Skeletal muscle tissue (tissue), 4 donors: ENCODE measurements around the gene NSUN3. TPM values are rescaled to one million over a fixed set of nuclear protein-coding genes. Genes with fewer than 3 reads are reported as not detected.
"Not testable (repeated sequence)": the region's sequence is repeated elsewhere in the genome, so short reads cannot be mapped to it uniquely, and the experiment has no call there.

Source experiments
- H3K27ac ChIP-seq: one replicate; pipeline ENCODE4 v1.7.0; 2013; ENCODE audit warnings: mild to moderate bottlenecking, low read depth, low read length, inconsistent platforms
- H3K27me3 ChIP-seq, 3 donors: one replicate each; pipeline ENCODE4 v1.7.0; 2013; ENCODE audit warnings: low read length in 3 of 3; ENCODE audit not compliant: control insufficient read depth in 3 of 3, insufficient read depth in 3 of 3
- H3K36me3 ChIP-seq, 3 donors: one replicate each; pipeline ENCODE4 v1.7.0; 2013; ENCODE audit warnings: low read length in 3 of 3; ENCODE audit not compliant: control insufficient read depth in 3 of 3, insufficient read depth in 3 of 3
- H3K4me1 ChIP-seq, 3 donors: one replicate each; pipeline ENCODE4 v1.7.0; 2013; ENCODE audit warnings: low read length in 3 of 3, mild to moderate bottlenecking in 3 of 3; ENCODE audit not compliant: control insufficient read depth in 3 of 3, insufficient read depth in 3 of 3
- H3K4me3 ChIP-seq, 3 donors: one replicate each; pipeline ENCODE4 v1.7.0; 2013; ENCODE audit warnings: low read length in 3 of 3
- H3K9ac ChIP-seq, 3 donors: one replicate each; pipeline ENCODE4 v1.7.0; 2013; ENCODE audit warnings: low read length in 3 of 3, mild to moderate bottlenecking in 3 of 3, moderate library complexity in 2 of 3, low read depth in 1 of 3
- H3K9me3 ChIP-seq, 3 donors: one replicate each; pipeline ENCODE4 v1.7.0; 2013; ENCODE audit warnings: low read length in 3 of 3; ENCODE audit not compliant: control insufficient read depth in 3 of 3
- total RNA-seq: library from RNA; depleted of rRNA; stranded (reverse); fragments of >200 nt; gene quantifications from one replicate; pipeline ENCODE4 v1.2.3, GENCODE V29; 2014
- donor health status: Osteomylitis.

NSUN3 gene
- total RNA-seq, 1 donor from 2014 or later: 17.2 TPM

DNA sequence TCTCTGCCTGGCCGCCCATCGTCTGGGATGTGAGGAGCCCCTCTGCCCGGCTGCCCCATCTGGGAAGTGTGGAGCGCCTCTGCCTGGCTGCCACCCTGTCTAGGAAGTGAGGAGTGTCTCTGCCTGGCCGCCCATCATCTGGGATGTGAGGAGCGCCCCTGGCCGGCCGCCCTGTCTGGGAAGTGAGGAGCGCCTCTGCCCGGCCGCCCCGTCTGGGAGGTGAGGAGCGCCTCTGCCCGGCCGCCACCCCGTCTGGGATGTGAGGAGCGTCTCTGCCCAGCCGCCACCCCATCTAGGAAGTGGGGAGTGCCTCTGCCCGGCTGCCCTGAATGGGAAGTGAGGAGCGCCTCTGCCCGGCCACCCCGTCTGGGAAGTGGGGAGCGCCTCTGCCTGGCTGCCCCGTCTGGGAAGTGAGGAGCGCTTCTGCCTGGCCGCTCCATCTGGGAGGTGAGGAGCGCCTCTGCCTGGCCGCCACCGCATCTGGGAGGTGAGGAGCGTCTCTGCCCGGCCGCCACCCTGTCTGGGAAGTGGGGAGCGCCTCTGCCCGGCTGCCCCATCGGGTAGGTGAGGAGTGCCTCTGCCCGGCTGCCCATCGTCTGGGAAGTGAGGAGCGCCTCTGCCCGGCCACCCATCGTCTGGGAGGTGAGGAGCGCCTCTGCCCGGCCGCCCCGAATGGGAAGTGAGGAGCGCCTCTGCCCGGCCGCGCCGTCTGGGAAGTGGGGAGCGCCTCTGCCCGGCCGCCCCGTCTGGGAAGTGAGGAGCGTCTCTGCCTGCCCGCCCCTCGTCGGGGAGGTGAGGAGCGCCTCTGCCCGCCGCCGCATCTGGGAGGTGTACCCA is 18.5 kb upstream of the NSUN3 start:
- H3K27ac ChIP-seq, H3K27me3 ChIP-seq, H3K4me1 ChIP-seq, H3K9me3 ChIP-seq, H3K36me3 ChIP-seq, H3K4me3 ChIP-seq, H3K9ac ChIP-seq: not testable (repeated sequence)

DNA sequence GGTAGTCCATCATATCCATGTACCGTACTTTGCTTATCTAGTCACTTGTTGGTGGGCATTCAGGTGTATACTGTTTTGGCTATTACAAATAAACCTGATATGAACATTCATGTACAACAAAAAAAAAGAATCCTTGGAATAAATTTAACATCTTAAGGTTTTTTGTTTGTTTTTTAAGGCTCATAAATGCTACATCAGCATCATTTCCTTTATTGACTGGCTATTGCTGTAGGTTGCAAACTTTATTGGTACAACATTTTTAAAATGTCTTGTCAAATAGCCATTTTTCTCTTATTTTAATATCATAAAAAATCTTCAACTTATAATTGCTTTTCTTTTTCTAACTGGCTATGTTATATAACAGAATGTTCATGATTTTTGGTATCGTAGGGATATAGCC is 16.3 kb upstream of the NSUN3 start:
- no peaks in the 10 kb centered on the region for H3K9me3 ChIP-seq
- no peak overlapping the region for H3K27ac ChIP-seq
- no peak overlapping the region for H3K9ac ChIP-seq
- no peaks in the 10 kb centered on the region for H3K27me3 ChIP-seq
- H3K4me1 ChIP-seq: no peaks in the 10 kb centered on the region
- no peak overlapping the region for H3K4me3 ChIP-seq
- H3K36me3 ChIP-seq: no peaks in the 10 kb centered on the region

DNA sequence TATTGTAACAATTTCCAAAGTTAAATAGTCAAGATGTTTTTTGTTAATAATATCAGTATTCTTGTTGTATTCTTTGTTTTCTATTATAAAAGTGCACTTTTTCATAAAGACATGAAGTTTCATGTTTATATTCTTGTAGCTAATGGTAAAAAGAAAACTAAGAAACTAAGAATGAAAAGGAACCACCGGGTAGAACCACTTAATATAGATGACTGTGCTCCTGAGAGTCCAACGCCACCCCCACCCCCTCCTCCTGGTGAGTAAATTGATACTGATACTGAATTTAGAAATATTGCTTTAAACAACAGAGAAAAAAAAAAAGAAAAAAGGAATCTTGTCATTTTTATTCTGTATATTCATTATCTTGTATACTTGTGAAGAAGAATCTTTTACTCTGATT is 13.6 kb upstream of the NSUN3 start:
- H3K9me3 ChIP-seq: no peaks in the 10 kb centered on the region
- H3K9ac ChIP-seq: no peak overlapping the region
- H3K4me3 ChIP-seq: no peak overlapping the region
- H3K27ac ChIP-seq: no peak overlapping the region
- no peaks in the 10 kb centered on the region for H3K36me3 ChIP-seq
- H3K4me1 ChIP-seq: no peaks in the 10 kb centered on the region
- H3K27me3 ChIP-seq: no peaks in the 10 kb centered on the region

DNA sequence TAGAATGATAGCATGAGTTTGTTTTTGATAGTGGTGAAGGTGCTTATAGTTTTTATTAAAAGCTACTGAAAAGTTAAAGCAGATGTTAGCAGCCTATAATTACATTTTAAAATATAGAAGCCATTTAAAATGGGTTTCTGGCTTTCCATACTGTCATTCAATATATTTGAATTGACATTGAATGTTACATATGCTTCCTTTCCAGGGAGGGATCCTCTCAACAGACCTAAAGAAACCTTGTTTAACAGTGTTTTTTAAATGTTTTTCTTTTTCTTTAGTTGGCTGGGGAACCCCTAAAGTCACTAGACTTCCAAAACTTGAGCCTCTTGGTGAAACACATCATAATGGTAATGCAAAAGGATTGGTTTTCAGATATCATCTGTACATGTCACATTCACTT is 12.3 kb upstream of the NSUN3 start:
- Histone ChIP-seq H3K36me3 (no peaks in the 10 kb centered on the region), H3K9me3 (no peaks in the 10 kb centered on the region), H3K9ac (no peak overlapping the region), H3K4me1 (no peaks in the 10 kb centered on the region), H3K27me3 (no peaks in the 10 kb centered on the region), H3K27ac (no peak overlapping the region), H3K4me3 (no peak overlapping the region)

DNA sequence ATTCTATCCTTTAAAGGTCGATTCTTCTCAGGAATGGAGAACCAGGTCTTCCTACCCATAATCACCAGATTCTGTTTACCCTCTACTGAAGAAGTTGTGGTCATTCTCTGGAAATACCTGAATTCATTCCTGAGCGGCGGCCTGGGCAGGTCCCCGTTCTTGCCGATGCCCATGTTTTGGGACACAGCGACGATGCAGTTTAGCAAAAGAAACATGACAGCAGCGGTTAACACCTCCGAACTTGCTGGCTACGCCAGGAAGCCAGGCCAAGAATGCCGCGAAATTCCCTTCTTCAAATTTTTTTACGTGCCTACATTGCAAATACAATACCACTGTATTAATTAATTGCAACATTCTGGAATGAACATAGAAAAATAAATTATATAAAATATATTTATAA is 1.6 kb upstream of the NSUN3 start:
- Histone ChIP-seq H3K4me3 (no peak overlapping the region), H3K4me1 (peaks cover 3 to 12% (median 11%) of the 10 kb centered on the region in 3 donors), H3K9ac (no peak overlapping the region), H3K9me3 (no peaks in the 10 kb centered on the region), H3K27ac (no peak overlapping the region), H3K36me3 (peaks cover 0 to 5% (median 0%) of the 10 kb centered on the region in 3 donors), H3K27me3 (no peaks in the 10 kb centered on the region)

DNA sequence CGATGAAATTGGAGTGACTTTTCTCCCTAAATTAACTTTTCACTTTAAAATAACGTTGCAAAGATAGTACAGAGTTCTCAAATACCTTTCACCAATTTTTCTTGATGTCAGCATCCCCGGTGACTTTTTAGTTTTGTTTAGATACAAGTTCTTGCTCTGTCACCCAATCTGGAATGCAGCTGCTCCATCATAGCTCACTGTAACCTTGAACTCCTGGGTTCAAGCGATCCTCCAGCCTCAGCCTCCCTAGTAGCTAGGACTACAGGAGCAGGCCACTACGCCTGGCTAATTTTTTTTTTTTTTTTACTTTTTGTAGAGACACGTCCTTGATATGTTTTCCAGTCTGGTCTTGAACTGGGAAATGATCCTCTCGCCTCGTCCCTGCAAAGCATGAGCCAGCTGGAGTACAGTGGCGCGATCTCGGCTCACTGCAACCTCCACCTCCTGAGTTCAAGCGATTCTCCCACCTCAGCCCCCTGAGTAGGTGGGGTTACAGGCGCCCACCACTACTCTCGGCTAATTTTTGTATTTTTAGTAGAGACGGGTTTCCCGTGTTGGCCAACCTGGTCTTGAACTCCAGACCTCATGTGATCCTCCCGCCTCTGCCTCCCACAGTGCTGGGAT is 747 bp downstream of the NSUN3 start:
- Histone ChIP-seq H3K4me1 (peaks cover 3 to 12% (median 11%) of the 10 kb centered on the region in 3 donors), H3K27ac (peak overlapping the region; percentile 87), H3K4me3 (peak overlapping the region; percentile 89 to 91 (median 89)), H3K9me3 (no peaks in the 10 kb centered on the region), H3K36me3 (peaks cover 0 to 11% (median 10%) of the 10 kb centered on the region in 3 donors), H3K9ac (peak overlapping the region; percentile 84 to 89 (median 88)), H3K27me3 (no peaks in the 10 kb centered on the region)

DNA sequence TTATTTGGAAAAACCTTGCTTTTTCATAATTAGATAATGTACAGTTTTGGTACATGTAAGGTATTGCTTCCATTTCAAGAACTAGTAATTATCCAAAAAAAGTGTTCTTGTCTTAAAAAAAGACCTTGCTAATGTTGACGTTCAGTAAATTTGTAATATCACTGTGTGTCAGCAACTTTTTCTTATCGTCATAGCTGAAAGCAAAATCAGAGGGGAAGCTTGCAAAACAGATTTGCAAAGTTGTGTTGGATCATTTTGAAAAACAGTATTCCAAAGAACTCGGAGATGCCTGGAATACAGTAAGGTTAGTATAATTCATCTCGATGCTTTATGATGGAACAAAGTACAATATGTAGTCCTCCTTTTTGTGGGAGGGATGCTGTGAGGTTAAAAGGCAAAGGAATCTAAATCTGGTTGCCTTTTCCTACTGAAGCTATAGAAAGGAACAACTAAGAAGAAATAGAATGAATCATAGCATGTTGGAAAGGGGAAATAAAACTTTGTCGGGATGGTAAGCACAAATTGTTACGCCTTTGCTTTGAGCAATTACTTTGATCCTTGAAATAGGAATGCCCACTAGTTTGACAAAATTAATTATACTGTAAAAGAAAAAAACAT is 1.5 kb downstream of the NSUN3 start:
- H3K9me3 ChIP-seq: no peaks in the 10 kb centered on the region
- peaks cover 0 to 11% (median 10%) of the 10 kb centered on the region in 3 donors for H3K36me3 ChIP-seq
- H3K27ac ChIP-seq: peak overlapping the region; percentile 87
- H3K9ac ChIP-seq: peak overlapping the region in 1 of 3 donors; percentile 89
- H3K4me3 ChIP-seq: no peak overlapping the region
- H3K4me1 ChIP-seq: peaks cover 3 to 12% (median 11%) of the 10 kb centered on the region in 3 donors
- no peaks in the 10 kb centered on the region for H3K27me3 ChIP-seq

DNA sequence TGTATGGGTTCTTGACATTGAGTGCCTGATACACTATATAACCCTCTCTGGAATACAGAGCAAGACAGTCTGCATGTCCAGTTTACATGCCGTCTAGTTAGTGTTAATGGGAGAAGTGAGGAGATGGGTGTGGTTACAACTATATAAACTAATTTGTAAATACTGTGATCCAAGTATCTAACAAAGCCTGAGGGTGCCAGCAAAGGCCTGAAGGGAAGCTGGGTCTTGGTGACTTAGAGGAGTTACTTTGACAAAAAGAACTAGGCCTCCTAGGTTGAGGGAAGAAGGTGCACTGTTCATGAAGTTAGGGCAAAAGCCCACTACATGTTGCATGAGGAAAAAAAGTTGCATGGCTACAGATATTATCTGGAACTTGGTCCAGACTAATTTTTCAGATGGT is 2.3 kb downstream of the NSUN3 start:
- no peaks in the 10 kb centered on the region for H3K9me3 ChIP-seq
- H3K27me3 ChIP-seq: no peaks in the 10 kb centered on the region
- H3K4me1 ChIP-seq: peaks cover 3 to 12% (median 11%) of the 10 kb centered on the region in 3 donors
- no peak overlapping the region for H3K4me3 ChIP-seq
- no peak overlapping the region for H3K9ac ChIP-seq
- H3K36me3 ChIP-seq: peaks cover 0 to 10% (median 6%) of the 10 kb centered on the region in 3 donors
- H3K27ac ChIP-seq: no peak overlapping the region

DNA sequence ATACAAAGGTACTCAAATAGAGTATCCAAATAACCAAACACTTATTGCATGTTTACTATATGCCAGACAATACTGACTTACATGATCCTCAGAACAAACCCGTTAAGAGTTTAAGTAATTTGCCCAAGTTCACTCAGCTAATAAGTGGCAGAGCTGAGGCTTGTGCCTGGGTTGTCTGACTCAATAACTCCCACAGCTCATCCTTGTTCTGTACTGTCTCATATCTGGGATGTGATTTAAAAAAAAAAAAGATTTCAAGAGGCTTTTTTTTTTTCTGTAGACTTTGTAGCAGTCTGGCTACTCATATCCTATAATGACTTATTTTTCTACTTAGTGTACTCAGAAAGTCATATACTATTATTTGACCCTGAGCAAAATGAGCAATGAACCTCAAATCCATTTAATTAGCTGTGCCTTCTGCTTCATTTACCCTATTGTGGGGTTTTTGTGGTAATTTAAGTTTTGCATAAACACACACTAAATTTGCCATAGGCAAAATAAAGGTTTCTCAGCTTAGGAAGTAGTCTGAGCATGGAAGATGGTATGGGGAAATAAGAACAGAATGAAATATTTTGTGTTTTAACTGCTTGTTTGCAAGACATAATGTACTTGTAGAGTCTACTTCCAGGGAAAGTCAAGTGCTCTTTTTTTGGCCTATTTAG is 3.1 kb downstream of the NSUN3 start:
- no peaks in the 10 kb centered on the region for H3K27me3 ChIP-seq
- H3K9ac ChIP-seq: no peak overlapping the region
- H3K4me3 ChIP-seq: no peak overlapping the region
- no peaks in the 10 kb centered on the region for H3K9me3 ChIP-seq
- H3K36me3 ChIP-seq: peaks cover 0 to 10% (median 6%) of the 10 kb centered on the region in 3 donors
- H3K4me1 ChIP-seq: peaks cover 3 to 12% (median 11%) of the 10 kb centered on the region in 3 donors
- H3K27ac ChIP-seq: no peak overlapping the region
